ENCODE measurements around the gene NAP1L4. TPM values are rescaled to one million over a fixed set of nuclear protein-coding genes. Genes with fewer than 3 reads are reported as not detected.

The NAP1L4 gene
- total and polyA plus RNA-seq, 2 of the 4 experiments (the other 2 are of a cell fraction) = 71.5 to 80.7 TPM

- TF ChIP-seq BHLHE40 (IDR thresholded peaks at IDR 0.05; ENCODE audit: low read depth, low read length) = no peak
Observed at GRCh38 chr11:2945757-2946287, 46.3 kb downstream of the NAP1L4 start (continued).

GRCh38 chr11:2945031-2945756 is 46.9 kb downstream of the NAP1L4 start:
- Histone ChIP-seq H3K4ac (ENCODE audit: low read depth, low read length) (peak overlapping the region; percentile 59), H4K5ac (ENCODE audit: low read depth, low read length) (no peak overlapping the region; the same call in 1 of the 2 replicates), H2BK5ac (ENCODE audit: low read depth, low read length, poor library complexity, severe bottlenecking) (peak overlapping the region; percentile 64), H3K4me3 (ENCODE audit: insufficient read depth, low read depth, low read length) (peak overlapping the region; percentile 8; the same call in 1 of the 2 replicates), H4K91ac (ENCODE audit: insufficient read depth, low read depth, low read length) (peak overlapping the region; percentile 38; the same call in 1 of the 2 replicates), H3K9me1 (ENCODE audit: insufficient read depth, low read length) (peaks cover 6% of the 10 kb centered on the region; the same call in 1 of the 2 replicates), H3K4me1 (ENCODE audit: control insufficient read depth, insufficient read depth, low read length) (peaks cover 7% of the 10 kb centered on the region; the same call in 1 of the 2 replicates), H2AFZ (replicated peaks; ENCODE audit: low read length, poor library complexity) (no peak overlapping the region), H3K36me3 (ENCODE audit: control insufficient read depth, insufficient read depth, low read length) (peaks cover 33% of the 10 kb centered on the region), H4K8ac (ENCODE audit: low read depth in 2 of 2, low read length in 2 of 2) (peak overlapping the region in 1 of 2 experiments; percentile 68; a peak in 2 of 4 replicates), H2AK9ac (replicated peaks; ENCODE audit: low read depth, low read length, poor library complexity) (peak overlapping the region; percentile 53), H3K9me3 (ENCODE audit: control insufficient read depth, insufficient read depth, low read length) (no peaks in the 10 kb centered on the region), H3K4me2 (ENCODE audit: low read depth, low read length) (peak overlapping the region; percentile 74), H2BK15ac (ENCODE audit: low read depth, low read length) (no peak overlapping the region; the same call in 2 of the 3 replicates), H3K56ac (ENCODE audit: extremely low read depth, insufficient read depth, low read length) (no peak overlapping the region), H3K23ac (ENCODE audit: low read depth, low read length) (no peak overlapping the region), H3K27ac (ENCODE audit: insufficient read depth, low read length) (peak overlapping the region; percentile 83), H3K9ac (ENCODE audit: low read depth, low read length) (peak overlapping the region; percentile 35; the same call in 1 of the 2 replicates), H2BK120ac (ENCODE audit: low read depth, low read length) (peak overlapping the region; percentile 30; the same call in 1 of the 2 replicates), H2BK20ac (ENCODE audit: low read depth, low read length) (no peak overlapping the region), H3K14ac (replicated peaks; ENCODE audit: low read depth, low read length) (peak overlapping the region; percentile 29), H2AK5ac (ENCODE audit: low read depth, low read length) (peak overlapping the region; percentile 66), H4K20me1 (ENCODE audit: insufficient read depth, low read length) (peaks cover 7% of the 10 kb centered on the region; the same call in 1 of the 2 replicates), H3K79me1 (ENCODE audit: low read depth in 1 of 2, low read length in 2 of 2) (peaks cover 13 to 67% of the 10 kb centered on the region in 2 experiments), H3K27me3 (ENCODE audit: control insufficient read depth, insufficient read depth, low read length) (no peaks in the 10 kb centered on the region), H3K18ac (ENCODE audit: low read depth, low read length) (no peak overlapping the region)
- TSS peak; percentile 64 for BruUV-seq (replicated peaks)
- TF ChIP-seq CTCF (conservative IDR thresholded peaks at IDR 0.05; ENCODE audit: low read depth, low read length) (no peak), MAFK (IDR thresholded peaks at IDR 0.05; ENCODE audit: low read depth, low read length) (peak; percentile 64), MXI1 (IDR thresholded peaks at IDR 0.05; ENCODE audit: borderline replicate concordance, low read depth, low read length) (peak; percentile 86; the same call in 1 of the 2 replicates), RFX5 (IDR thresholded peaks at IDR 0.05; ENCODE audit: low read depth, low read length) (no peak), BHLHE40 (IDR thresholded peaks at IDR 0.05; ENCODE audit: low read depth, low read length) (no peak), MAZ (IDR thresholded peaks at IDR 0.05; ENCODE audit: borderline replicate concordance, low read depth, low read length) (no peak)
- ChIA-PET POLR2A (ENCODE audit: unreplicated experiment) (interaction anchor here (0.6 kb wide), 1 partner anchor 107 kb away, joined by 3 read pairs; no protein-coding TSS in a partner anchor), CTCF (interaction anchor here (1.3 kb wide), 1 partner anchor 412 kb away, joined by 3 read pairs; no protein-coding TSS in a partner anchor)
- DNase-seq (peak; percentile 90), ATAC-seq (ENCODE audit: low read depth) (peak; percentile 96)
- dilution Hi-C loops (cut with HindIII; ENCODE audit: low sequenced_read_pairs, unreplicated experiment) = no loop called here
- no CpG with 5 or more reads among the region's 16 CpGs for WGBS, 2 experiments (ENCODE audit: extremely low coverage in 2 of 2, insufficient read length in 1 of 2)
- in situ Hi-C loops (cut with MboI; ENCODE audit: low sequenced_read_pairs) = no loop called here
- intact Hi-C loops (cut with micrococcal nuclease) = no loop called here

All from IMR-90 (cell line).